ENCODE data around the gene NRCAM.
A peak's percentile ranks its signal among the peaks of the same experiment; 100 is the strongest.

The NRCAM gene

GRCh38 chr7:108291791-108292440, 164.3 kb downstream of the NRCAM start:
- peak overlapping the region; percentile 92 for H3K4me2 ChIP-seq (ENCODE audit: low read length)
- no peak for TF ChIP-seq CTCF (IDR thresholded peaks at IDR 0.05; ENCODE audit: low read depth, low read length)
- TF ChIP-seq EZH2phosphoT487 (IDR thresholded peaks at IDR 0.05; ENCODE audit: low read depth), result no peak
- H3K27me3 ChIP-seq (ENCODE audit: low read depth, low read length), result no peaks in the 10 kb centered on the region
- peak overlapping the region; percentile 60 for H3K9ac ChIP-seq (ENCODE audit: low read length)
- H3K36me3 ChIP-seq (replicated peaks; ENCODE audit: low read depth, low read length), result peaks cover 4% of the 10 kb centered on the region
- H3K9me3 ChIP-seq (ENCODE audit: insufficient read depth, low read length), result no peaks in the 10 kb centered on the region
- no peaks in the 10 kb centered on the region for H4K20me1 ChIP-seq (ENCODE audit: insufficient read depth, low read length)
- H3K4me3 ChIP-seq (ENCODE audit: low read length), result peak overlapping the region; percentile 65
- H2AFZ ChIP-seq (ENCODE audit: low read depth, low read length), result no peak overlapping the region
- H3K4me1 ChIP-seq (ENCODE audit: low read length), result peaks cover 75% of the 10 kb centered on the region
- peak overlapping the region; percentile 90 for H3K27ac ChIP-seq (ENCODE audit: low read length)
- peaks cover 96% of the 10 kb centered on the region for H3K79me2 ChIP-seq (ENCODE audit: low read length)

GRCh38 chr7:108291152-108291508, 165.1 kb downstream of the NRCAM start:
- H2AFZ ChIP-seq (ENCODE audit: low read depth, low read length), result no peak overlapping the region
- H3K27me3 ChIP-seq (ENCODE audit: low read depth, low read length), result no peaks in the 10 kb centered on the region
- peaks cover 4% of the 10 kb centered on the region for H3K36me3 ChIP-seq (replicated peaks; ENCODE audit: low read depth, low read length)
- peak overlapping the region; percentile 65 for H3K4me3 ChIP-seq (ENCODE audit: low read length)
- H3K9me3 ChIP-seq (ENCODE audit: insufficient read depth, low read length), result no peaks in the 10 kb centered on the region
- H3K79me2 ChIP-seq (ENCODE audit: low read length), result peaks cover 98% of the 10 kb centered on the region
- H4K20me1 ChIP-seq (ENCODE audit: insufficient read depth, low read length), result no peaks in the 10 kb centered on the region
- peak overlapping the region; percentile 60 for H3K9ac ChIP-seq (ENCODE audit: low read length)
- H3K27ac ChIP-seq (ENCODE audit: low read length), result peak overlapping the region; percentile 90
- peaks cover 74% of the 10 kb centered on the region for H3K4me1 ChIP-seq (ENCODE audit: low read length)
- H3K4me2 ChIP-seq (ENCODE audit: low read length), result peak overlapping the region; percentile 92
- no peak for TF ChIP-seq CTCF (IDR thresholded peaks at IDR 0.05; ENCODE audit: low read depth, low read length)
- no peak for TF ChIP-seq EZH2phosphoT487 (IDR thresholded peaks at IDR 0.05; ENCODE audit: low read depth)

GRCh38 chr7:108290459-108291151, 165.6 kb downstream of the NRCAM start:
- Histone ChIP-seq H3K27ac (ENCODE audit: low read length) (peak overlapping the region; percentile 90), H3K4me3 (ENCODE audit: low read length) (peak overlapping the region; percentile 65), H3K9me3 (ENCODE audit: insufficient read depth, low read length) (no peaks in the 10 kb centered on the region), H3K27me3 (ENCODE audit: low read depth, low read length) (no peaks in the 10 kb centered on the region), H3K36me3 (replicated peaks; ENCODE audit: low read depth, low read length) (peaks cover 4% of the 10 kb centered on the region), H3K4me2 (ENCODE audit: low read length) (peak overlapping the region; percentile 92), H2AFZ (ENCODE audit: low read depth, low read length) (no peak overlapping the region), H4K20me1 (ENCODE audit: insufficient read depth, low read length) (no peaks in the 10 kb centered on the region), H3K4me1 (ENCODE audit: low read length) (peaks cover 74% of the 10 kb centered on the region), H3K79me2 (ENCODE audit: low read length) (peaks cover 98% of the 10 kb centered on the region), H3K9ac (ENCODE audit: low read length) (peak overlapping the region; percentile 60)
- TF ChIP-seq EZH2phosphoT487 (IDR thresholded peaks at IDR 0.05; ENCODE audit: low read depth) (no peak), CTCF (IDR thresholded peaks at IDR 0.05; ENCODE audit: low read depth, low read length) (no peak)

GRCh38 chr7:108289852-108290251, 166.4 kb downstream of the NRCAM start:
- Histone ChIP-seq H3K36me3 (replicated peaks; ENCODE audit: low read depth, low read length) (peaks cover 4% of the 10 kb centered on the region), H3K4me3 (ENCODE audit: low read length) (peak overlapping the region; percentile 65; the same call in 1 of the 2 replicates), H3K27ac (ENCODE audit: low read length) (no peak overlapping the region), H3K9me3 (ENCODE audit: insufficient read depth, low read length) (no peaks in the 10 kb centered on the region), H3K4me1 (ENCODE audit: low read length) (peaks cover 74% of the 10 kb centered on the region), H3K79me2 (ENCODE audit: low read length) (peaks cover 99% of the 10 kb centered on the region), H3K4me2 (ENCODE audit: low read length) (peak overlapping the region; percentile 92), H2AFZ (ENCODE audit: low read depth, low read length) (no peak overlapping the region), H3K27me3 (ENCODE audit: low read depth, low read length) (no peaks in the 10 kb centered on the region), H4K20me1 (ENCODE audit: insufficient read depth, low read length) (peaks cover 6% of the 10 kb centered on the region), H3K9ac (ENCODE audit: low read length) (peak overlapping the region; percentile 60; the same call in 1 of the 2 replicates)
- TF ChIP-seq CTCF (IDR thresholded peaks at IDR 0.05; ENCODE audit: low read depth, low read length) (no peak), EZH2phosphoT487 (IDR thresholded peaks at IDR 0.05; ENCODE audit: low read depth) (no peak)

All from OCI-LY3 (cell line).